Measurements from ENCODE around the gene DPP6. TPM values are rescaled to one million over a fixed set of nuclear protein-coding genes. Genes with fewer than 3 reads are reported as not detected.

The DPP6 gene
- polyA plus RNA-seq, 1 of the 3 experiments (the other 2 are of a cell fraction) = not detected

DNA sequence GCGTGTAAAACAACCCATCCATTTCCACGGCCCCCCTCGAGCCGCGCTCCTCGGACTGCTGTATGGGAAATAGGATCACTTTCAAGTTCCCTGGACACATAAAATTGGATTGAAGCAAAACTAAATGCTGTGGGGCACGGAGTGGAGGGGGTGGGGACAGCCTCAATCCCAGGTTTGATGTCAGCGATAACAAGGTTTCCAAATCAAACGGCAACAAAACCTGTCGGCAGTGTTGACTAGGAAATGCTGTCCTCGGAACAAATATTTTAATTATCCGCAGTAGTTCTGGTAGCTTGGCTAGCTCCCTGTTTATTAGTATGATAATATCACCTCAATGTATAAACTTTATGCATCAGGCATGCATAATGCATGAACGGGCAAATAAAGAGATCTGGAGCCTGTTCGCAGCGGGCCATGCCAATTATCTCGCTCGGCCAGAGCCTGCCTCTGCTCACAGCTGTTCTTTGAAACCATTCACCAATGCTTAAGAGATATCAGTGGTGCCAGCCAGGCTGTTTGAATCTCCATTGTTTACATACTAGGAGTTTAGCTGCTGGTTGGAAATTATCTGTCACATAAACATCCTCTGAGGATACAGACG, 789.6 kb downstream of the DPP6 start (continued):
- TF ChIP-seq, protein P1, sequence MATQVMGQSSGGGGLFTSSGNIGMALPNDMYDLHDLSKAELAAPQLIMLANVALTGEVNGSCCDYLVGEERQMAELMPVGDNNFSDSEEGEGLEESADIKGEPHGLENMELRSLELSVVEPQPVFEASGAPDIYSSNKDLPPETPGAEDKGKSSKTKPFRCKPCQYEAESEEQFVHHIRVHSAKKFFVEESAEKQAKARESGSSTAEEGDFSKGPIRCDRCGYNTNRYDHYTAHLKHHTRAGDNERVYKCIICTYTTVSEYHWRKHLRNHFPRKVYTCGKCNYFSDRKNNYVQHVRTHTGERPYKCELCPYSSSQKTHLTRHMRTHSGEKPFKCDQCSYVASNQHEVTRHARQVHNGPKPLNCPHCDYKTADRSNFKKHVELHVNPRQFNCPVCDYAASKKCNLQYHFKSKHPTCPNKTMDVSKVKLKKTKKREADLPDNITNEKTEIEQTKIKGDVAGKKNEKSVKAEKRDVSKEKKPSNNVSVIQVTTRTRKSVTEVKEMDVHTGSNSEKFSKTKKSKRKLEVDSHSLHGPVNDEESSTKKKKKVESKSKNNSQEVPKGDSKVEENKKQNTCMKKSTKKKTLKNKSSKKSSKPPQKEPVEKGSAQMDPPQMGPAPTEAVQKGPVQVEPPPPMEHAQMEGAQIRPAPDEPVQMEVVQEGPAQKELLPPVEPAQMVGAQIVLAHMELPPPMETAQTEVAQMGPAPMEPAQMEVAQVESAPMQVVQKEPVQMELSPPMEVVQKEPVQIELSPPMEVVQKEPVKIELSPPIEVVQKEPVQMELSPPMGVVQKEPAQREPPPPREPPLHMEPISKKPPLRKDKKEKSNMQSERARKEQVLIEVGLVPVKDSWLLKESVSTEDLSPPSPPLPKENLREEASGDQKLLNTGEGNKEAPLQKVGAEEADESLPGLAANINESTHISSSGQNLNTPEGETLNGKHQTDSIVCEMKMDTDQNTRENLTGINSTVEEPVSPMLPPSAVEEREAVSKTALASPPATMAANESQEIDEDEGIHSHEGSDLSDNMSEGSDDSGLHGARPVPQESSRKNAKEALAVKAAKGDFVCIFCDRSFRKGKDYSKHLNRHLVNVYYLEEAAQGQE (IDR thresholded peaks at IDR 0.05; ENCODE audit: low read depth, low read length) = no peak
- TF ChIP-seq SIN3A (IDR thresholded peaks at IDR 0.05; ENCODE audit: borderline replicate concordance, low read depth, low read length) (no peak), EZH2phosphoT487 (IDR thresholded peaks at IDR 0.05; ENCODE audit: borderline replicate concordance, low read depth) (no peak), EP300 (IDR thresholded peaks at IDR 0.05; ENCODE audit: borderline replicate concordance in 1 of 2, low read depth in 1 of 2, low read length in 1 of 2) (peak in 1 of 2 experiments; percentile 87; a peak in 2 of 4 replicates), YY1 (IDR thresholded peaks at IDR 0.05; ENCODE audit: low read depth) (no peak), NFIC (IDR thresholded peaks at IDR 0.05; ENCODE audit: borderline replicate concordance) (0 out of 2 replicates have a peak, but pooled peaks have one; percentile 10), MEF2A (IDR thresholded peaks at IDR 0.05; ENCODE audit: borderline replicate concordance, low read depth) (no peak), RFX5 (IDR thresholded peaks at IDR 0.05; ENCODE audit: low read length) (peak; percentile 32; the same call in 1 of the 2 replicates), SMC3 (IDR thresholded peaks at IDR 0.05; ENCODE audit: low read depth, low read length) (no peak; the same call in 1 of the 2 replicates), RXRA (IDR thresholded peaks at IDR 0.05; ENCODE audit: borderline replicate concordance, low read depth) (no peak), CHD2 (IDR thresholded peaks at IDR 0.05; ENCODE audit: low read length, partially characterized antibody) (peak; percentile 79), FOSL2 (IDR thresholded peaks at IDR 0.05; ENCODE audit: borderline replicate concordance, low read depth) (no peak), JUND (IDR thresholded peaks at IDR 0.05) (no peak), FOXJ3 (CRISPR knock-in tag; IDR thresholded peaks at IDR 0.05) (peak; percentile 91), MXI1 (IDR thresholded peaks at IDR 0.05; ENCODE audit: low read depth, low read length) (peak; percentile 79), TCF12 (IDR thresholded peaks at IDR 0.05) (peak; percentile 49), POLR2AphosphoS5 (IDR thresholded peaks at IDR 0.05; ENCODE audit: low read depth, low read length) (no peak), ELF1 (IDR thresholded peaks at IDR 0.05) (no peak), TEAD4 (IDR thresholded peaks at IDR 0.05; ENCODE audit: borderline replicate concordance, insufficient read depth) (no peak), RAD21 (IDR thresholded peaks at IDR 0.05; ENCODE audit: low read length) (peak; percentile 11; the same call in 1 of the 2 replicates), FOXM1 (IDR thresholded peaks at IDR 0.05; ENCODE audit: low read depth) (no peak), GABPA (IDR thresholded peaks at IDR 0.05; ENCODE audit: low read depth) (no peak)
- TF ChIP-seq, protein P2, sequence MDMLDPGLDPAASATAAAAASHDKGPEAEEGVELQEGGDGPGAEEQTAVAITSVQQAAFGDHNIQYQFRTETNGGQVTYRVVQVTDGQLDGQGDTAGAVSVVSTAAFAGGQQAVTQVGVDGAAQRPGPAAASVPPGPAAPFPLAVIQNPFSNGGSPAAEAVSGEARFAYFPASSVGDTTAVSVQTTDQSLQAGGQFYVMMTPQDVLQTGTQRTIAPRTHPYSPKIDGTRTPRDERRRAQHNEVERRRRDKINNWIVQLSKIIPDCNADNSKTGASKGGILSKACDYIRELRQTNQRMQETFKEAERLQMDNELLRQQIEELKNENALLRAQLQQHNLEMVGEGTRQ (IDR thresholded peaks at IDR 0.05; ENCODE audit: borderline replicate concordance, low read depth, low read length) = no peak
- TF ChIP-seq, protein P3, sequence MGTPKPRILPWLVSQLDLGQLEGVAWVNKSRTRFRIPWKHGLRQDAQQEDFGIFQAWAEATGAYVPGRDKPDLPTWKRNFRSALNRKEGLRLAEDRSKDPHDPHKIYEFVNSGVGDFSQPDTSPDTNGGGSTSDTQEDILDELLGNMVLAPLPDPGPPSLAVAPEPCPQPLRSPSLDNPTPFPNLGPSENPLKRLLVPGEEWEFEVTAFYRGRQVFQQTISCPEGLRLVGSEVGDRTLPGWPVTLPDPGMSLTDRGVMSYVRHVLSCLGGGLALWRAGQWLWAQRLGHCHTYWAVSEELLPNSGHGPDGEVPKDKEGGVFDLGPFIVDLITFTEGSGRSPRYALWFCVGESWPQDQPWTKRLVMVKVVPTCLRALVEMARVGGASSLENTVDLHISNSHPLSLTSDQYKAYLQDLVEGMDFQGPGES (IDR thresholded peaks at IDR 0.05; ENCODE audit: low read depth, low read length) = no peak
- TF ChIP-seq, protein P4, sequence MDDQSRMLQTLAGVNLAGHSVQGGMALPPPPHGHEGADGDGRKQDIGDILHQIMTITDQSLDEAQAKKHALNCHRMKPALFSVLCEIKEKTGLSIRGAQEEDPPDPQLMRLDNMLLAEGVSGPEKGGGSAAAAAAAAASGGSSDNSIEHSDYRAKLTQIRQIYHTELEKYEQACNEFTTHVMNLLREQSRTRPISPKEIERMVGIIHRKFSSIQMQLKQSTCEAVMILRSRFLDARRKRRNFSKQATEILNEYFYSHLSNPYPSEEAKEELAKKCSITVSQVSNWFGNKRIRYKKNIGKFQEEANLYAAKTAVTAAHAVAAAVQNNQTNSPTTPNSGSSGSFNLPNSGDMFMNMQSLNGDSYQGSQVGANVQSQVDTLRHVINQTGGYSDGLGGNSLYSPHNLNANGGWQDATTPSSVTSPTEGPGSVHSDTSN (IDR thresholded peaks at IDR 0.05) = no peak
